Activated CD4-positive, alpha-beta T cell treated with anti-CD3 and anti-CD28 coated beads for 48 hours (primary cell): Measurements from ENCODE around the gene TIMM10B.
A peak's percentile ranks its signal among the peaks of the same experiment; 100 is the strongest.

Experiments used
- DNase-seq: peaks from one replicate; pipeline ENCODE4 v3.0.0-alpha.2; 2020

Gene TIMM10B

DNA sequence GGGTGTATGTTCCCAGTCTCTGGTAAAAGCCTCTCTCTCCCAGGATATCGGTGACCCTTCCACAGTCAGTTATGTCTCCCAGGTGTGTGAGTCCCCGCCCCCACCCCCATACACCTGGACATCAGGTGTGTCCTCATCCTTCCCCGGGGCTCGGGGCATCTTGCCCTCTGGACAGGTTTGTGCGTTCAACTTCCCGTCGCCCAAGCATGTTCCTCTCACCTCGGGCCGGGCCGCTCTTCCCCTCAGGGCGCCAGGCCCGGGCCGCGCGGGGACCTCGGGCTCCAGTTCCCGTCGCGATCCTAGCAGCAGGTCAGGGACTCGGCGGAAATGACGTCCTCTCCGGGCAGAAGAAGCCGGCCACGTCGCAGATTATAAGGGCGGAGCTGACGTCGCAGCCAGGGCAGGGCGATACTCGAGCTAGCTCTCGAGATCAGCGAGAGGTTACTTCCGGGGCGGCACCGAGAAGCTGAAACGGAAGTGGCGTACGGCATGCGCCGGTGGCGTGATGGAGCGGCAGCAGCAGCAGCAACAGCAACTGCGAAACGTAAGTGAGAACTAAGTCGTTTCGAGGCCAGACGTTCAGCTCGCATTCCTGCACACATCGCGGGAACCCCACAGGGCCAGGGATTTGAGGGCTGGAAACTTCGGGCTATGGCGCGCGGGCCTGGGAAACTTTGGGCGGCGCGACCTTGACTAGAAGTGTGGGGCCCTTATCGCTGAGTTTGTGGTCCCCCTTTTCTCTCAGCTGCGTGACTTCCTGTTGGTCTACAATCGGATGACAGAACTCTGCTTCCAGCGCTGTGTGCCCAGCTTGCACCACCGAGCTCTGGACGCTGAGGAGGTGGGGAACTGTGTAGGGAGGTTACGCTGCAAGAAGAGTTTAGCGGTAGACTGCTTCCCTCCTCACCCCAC lies at the start of gene TIMM10B, which contains the start of gene ARFIP2:
TSS of gene TIMM10B (plus strand) at position 490 of the 912 bp plus-strand sequence. CDS start at position 506, 16 bp downstream.
TSS of gene ARFIP2 (minus strand) at position 320 of the 912 bp plus-strand sequence. CDS start 910 bp downstream, outside the sequence.
- peak; percentile 99 for DNase-seq

GRCh38 chr11:6431861-6432260 lies 49.4 kb upstream of the TIMM10B start:
- no peak for DNase-seq

- DNase-seq = no peak
Measured at GRCh38 chr11:6433998-6434660, 47.2 kb upstream of the TIMM10B start.

DNA sequence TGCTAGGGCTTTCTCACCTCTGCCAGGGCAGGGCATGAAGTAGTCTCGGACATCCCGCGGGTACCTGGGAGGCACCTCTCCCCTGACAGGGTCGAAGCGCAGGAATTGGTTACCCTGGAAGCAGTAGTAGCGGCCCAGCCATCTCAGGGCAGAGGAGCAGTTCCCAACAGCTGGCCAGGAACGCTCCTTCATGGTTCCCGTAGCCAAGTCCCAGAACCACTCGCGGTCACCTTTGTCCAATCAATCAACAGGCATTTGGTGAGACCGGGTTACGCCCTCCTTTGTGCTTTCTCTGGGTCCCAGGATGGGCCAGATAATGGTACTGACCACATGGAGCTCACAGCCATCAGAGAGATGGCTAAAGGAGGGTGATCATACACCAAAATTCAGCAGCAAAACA lies 43.9 kb upstream of the TIMM10B start:
- no peak for DNase-seq

DNA sequence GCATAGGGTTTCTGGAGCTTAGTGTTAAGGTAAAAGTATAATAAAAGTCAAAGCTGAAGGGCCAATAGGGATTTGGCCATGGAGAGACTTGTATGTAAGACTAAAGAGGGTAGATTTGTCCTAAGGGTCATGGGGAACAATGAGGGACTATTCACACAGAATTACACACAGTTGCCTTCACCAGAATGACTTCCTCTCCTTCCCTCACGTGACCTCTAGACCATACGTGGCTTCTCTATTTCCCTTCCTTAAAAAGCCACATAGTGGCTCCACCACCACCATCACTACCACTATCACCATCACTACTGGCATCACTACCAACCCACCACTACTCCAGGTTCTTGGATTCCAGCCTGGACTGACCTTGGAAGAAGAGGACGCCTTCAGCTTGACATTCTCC lies 43.3 kb upstream of the TIMM10B start:
- no peak for DNase-seq

DNA sequence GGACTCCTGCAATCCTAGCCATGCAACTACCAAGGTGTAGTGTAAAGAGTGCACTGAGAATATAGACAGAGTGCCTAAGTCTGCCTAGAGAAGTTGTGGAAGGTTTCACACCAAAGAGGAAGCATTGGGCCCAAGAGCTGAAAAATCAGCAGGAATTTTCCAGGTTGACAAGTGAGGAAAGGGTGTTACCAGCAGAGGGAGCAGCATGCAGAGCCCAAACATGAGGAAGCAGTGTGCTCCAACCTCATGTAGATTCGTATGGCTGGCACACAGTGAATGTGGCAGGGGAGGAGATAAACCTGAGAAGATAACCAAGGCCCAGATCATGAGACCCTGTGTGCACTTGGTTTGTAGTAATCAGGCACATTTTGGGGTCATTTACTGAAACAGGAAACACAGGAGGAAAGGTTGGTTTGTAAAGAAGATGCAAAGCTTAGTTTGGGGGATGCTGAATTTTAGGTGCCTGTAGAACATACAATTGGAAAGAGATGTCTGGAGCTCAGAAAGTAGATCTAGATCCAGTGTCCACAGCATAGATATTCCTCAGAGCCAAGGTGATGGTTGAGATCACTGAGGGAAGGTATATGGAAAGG lies 42.2 kb upstream of the TIMM10B start:
- peak; percentile 39 for DNase-seq

DNA sequence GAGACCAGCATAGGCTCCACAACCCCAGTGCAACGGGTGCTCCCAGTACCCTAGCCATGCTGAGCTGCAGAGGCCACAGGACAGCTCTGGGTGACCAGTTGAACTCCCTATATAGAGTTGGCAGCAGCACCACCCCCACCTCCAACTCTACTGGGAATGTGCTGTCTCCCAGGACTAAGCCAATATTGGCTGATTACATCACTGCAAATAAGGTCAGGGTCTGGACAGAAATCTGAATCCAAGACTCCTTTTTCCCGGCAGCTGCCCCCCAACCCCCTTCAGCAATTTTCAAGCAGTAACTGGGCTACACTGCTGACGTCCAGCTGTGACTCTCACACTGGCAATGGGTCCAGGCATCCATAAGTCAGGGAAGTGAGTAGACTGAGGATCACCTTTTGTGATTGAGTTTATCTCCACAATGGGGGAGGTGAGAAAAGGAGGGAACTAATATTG lies 40.4 kb upstream of the TIMM10B start, which contains the start of gene HPX:
TSS of gene HPX (minus strand) at position 82 of the 453 bp plus-strand sequence. CDS start at position 58, 24 bp downstream.
- no peak for DNase-seq

- DNase-seq = no peak
Measured at GRCh38 chr11:6442441-6442840, 38.9 kb upstream of the TIMM10B start.

- DNase-seq = peak; percentile 64
Measured at GRCh38 chr11:6443269-6444003, 37.9 kb upstream of the TIMM10B start.

DNA sequence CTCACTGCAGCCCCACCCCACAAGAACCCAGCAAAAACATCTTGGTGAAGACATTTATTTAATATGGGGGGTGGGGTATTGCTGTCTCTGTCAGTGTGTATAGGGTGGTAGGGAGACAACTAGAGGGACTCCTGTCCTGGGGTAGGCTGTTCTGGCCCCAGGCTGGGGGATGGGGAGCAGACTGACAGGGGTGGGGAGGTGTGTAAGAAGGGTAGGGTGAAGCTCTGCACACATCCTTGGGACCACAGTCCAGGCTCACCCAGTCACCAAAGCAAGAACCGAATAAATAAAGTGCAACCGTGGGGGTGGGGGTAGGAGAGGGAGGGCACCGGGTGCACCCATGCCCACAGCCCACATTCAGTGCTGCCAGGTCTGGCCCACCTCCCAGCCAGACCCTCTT lies 32.7 kb upstream of the TIMM10B start:
- no peak for DNase-seq

GRCh38 chr11:6452219-6452618 lies 29.1 kb upstream of the TIMM10B start:
- DNase-seq = no peak

- DNase-seq = no peak
Measured at GRCh38 chr11:6453152-6453551, 28.1 kb upstream of the TIMM10B start.

GRCh38 chr11:6455070-6455469 lies 26.2 kb upstream of the TIMM10B start:
- DNase-seq = no peak

- DNase-seq = no peak
Measured at GRCh38 chr11:6456361-6457073, 24.8 kb upstream of the TIMM10B start.

DNA sequence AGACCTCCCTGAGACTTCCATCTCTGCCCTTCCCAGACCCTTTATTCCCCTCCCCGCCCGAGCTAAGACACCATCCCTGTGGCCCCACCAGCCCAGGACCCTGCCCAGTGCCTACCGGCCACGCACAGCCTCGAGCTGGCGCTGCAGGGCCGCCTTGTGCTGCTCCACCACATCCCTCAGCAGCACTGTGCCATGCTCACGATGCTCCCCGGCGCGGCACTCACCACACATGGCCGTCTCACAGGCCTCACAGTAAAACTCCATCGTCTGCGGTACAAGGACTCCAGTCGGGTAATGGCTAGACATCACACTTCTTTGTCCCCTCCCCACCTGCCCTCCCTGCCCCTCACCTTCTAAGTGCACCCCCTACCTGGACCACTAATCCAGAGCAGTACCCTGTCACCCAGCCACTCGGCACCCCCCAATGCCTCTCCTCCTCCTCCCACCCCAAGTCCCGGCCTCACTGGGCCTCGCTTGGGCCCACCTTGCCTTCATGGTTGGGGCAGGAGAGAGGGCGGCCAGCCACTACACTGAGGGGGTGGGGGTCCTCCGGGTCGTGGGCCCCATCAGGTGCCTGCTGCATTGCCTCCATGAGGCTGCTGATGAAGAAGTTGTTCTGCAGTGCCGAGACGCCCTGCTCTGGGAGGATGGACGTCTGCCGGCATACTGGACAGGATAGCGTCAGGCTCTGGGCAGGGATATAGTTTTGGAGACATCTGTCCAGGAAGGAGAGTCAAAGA lies 23.6 kb upstream of the TIMM10B start:
- no peak for DNase-seq

- no peak for DNase-seq
Measured at GRCh38 chr11:6458352-6459098, 22.8 kb upstream of the TIMM10B start.

DNA sequence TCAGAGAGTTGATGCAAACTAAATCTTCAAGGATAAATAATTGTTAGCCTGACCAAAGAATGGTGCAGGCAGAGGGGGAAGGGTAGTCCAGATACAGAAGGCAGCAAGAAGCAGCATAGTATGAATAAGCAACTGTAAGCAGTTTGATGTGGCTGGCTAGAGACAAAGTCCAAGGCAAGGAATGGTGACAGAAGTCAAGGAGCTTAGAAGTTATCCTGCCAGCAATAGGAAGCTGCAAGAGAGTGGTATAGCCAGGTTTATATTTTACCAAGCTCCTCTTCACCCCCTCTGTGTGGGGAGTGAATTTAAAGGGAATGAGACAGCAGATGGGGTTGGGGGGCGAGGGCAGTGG lies 22.2 kb upstream of the TIMM10B start:
- no peak for DNase-seq

GRCh38 chr11:6468712-6469495 lies 12.4 kb upstream of the TIMM10B start:
- DNase-seq = peak; percentile 21

GRCh38 chr11:6469599-6469998 lies 11.7 kb upstream of the TIMM10B start:
- no peak for DNase-seq

GRCh38 chr11:6472934-6473333 lies 8.4 kb upstream of the TIMM10B start:
- DNase-seq = no peak
